OCI-LY7 (cell line): ENCODE data around the gene LSAMP.

Experiments used
- EZH2phosphoT487 ChIP-seq: fragments of 200-600 bp; sonication (generic); IDR thresholded peaks from 2 replicates; pipeline ENCODE4 v1.6.1; 2018; ENCODE audit warnings: low read depth, borderline replicate concordance, mild to moderate bottlenecking, mixed run types, antibody characterized with exemption, low read length, moderate library complexity, mixed read lengths
- TF ChIP-seq, protein P1 (sequence below): fragments of 200-600 bp; sonication (generic); conservative IDR thresholded peaks from 2 replicates; pipeline ENCODE4 v1.5.1; 2014; ENCODE audit warnings: mild to moderate bottlenecking, antibody characterized with exemption, low read length, moderate library complexity, mixed read lengths

DNA sequence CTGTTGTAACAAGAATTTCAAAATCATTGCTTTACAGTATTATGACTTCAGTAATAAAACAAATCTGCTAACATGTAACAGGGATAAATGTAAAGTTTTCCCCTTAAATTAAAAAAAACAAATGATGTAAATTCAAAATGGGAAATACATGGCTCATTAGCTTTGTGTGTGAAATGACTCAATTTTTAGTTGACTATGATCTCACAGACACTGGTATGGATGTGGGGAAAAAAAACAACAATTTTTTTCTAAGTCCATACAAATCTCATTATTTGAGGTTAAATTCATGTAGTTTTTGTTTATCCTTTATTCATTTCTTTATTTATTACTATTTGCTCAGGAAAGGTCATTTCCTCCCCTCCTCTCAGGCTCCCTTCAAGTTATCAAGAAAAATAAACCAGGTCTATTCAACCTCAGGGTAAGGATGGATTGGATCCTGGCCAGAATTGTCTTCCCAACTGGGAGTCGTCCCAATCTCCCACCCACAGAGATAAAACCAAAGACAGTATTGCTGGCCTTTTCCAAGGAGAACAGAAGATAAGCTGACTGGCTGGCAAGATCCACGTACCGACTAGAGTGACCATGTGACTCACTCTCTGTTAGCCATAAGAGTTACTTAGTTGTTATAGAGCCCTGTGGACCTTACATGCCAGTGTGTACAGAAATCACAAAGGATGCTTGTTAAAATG is 448.7 kb downstream of the LSAMP start:
- TF ChIP-seq, protein P1, sequence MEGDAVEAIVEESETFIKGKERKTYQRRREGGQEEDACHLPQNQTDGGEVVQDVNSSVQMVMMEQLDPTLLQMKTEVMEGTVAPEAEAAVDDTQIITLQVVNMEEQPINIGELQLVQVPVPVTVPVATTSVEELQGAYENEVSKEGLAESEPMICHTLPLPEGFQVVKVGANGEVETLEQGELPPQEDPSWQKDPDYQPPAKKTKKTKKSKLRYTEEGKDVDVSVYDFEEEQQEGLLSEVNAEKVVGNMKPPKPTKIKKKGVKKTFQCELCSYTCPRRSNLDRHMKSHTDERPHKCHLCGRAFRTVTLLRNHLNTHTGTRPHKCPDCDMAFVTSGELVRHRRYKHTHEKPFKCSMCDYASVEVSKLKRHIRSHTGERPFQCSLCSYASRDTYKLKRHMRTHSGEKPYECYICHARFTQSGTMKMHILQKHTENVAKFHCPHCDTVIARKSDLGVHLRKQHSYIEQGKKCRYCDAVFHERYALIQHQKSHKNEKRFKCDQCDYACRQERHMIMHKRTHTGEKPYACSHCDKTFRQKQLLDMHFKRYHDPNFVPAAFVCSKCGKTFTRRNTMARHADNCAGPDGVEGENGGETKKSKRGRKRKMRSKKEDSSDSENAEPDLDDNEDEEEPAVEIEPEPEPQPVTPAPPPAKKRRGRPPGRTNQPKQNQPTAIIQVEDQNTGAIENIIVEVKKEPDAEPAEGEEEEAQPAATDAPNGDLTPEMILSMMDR = no peak
- TF ChIP-seq EZH2phosphoT487 = no peak
